GM21723 (cell line): ENCODE measurements around the gene F8.
A peak's percentile ranks its signal among the peaks of the same experiment; 100 is the strongest.
"Not testable (repeated sequence)": the region's sequence is repeated elsewhere in the genome, so short reads cannot be mapped to it uniquely, and the experiment has no call there.

Source experiments
- ATAC-seq: cut with Tn5 transposase; IDR thresholded peaks from one replicate; pipeline ENCODE4 v1.9.1; 2021; ENCODE audit warnings: mild to moderate bottlenecking, moderate library complexity; ENCODE audit not compliant: unreplicated experiment

Gene F8

DNA sequence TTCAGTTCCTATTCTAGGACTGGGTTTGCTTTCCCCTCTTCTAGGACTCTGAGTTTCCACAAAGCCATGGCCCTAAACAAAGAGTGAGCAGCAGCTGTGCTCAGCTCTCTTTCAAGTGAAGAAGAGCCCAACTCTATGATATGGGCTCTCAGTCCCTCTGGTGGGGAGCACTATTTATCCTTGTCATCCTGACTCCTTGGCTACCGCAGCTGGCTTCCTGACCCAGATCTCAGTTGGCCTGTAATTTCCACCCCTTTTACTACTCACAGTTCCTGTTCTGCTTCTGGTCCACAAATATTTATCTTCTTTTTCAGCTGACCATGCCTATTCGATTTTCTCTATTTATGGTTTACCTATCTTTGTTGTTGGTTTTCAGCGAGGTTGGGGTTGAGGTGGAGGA is 33.8 kb downstream of the F8 start:
- ATAC-seq = no peak

DNA sequence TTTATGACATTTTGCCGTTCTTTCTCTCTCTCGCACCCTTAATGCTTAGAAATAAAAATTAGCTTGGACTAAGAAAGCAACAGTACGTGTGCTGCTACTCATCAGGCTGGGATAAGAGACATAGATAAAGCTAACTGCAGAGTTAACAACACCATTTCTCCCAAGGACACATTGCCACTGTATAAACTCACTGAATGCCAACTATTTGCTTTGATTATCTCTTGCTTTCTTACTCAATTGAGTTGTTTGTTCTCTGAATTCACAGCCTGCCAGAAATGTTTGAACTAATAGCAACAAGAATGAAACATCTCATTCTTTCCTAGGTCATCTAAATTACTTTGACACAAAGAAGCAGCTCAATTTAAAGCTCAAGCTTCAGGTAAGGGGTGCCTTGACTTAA is 34.6 kb downstream of the F8 start:
- ATAC-seq = no peak

DNA sequence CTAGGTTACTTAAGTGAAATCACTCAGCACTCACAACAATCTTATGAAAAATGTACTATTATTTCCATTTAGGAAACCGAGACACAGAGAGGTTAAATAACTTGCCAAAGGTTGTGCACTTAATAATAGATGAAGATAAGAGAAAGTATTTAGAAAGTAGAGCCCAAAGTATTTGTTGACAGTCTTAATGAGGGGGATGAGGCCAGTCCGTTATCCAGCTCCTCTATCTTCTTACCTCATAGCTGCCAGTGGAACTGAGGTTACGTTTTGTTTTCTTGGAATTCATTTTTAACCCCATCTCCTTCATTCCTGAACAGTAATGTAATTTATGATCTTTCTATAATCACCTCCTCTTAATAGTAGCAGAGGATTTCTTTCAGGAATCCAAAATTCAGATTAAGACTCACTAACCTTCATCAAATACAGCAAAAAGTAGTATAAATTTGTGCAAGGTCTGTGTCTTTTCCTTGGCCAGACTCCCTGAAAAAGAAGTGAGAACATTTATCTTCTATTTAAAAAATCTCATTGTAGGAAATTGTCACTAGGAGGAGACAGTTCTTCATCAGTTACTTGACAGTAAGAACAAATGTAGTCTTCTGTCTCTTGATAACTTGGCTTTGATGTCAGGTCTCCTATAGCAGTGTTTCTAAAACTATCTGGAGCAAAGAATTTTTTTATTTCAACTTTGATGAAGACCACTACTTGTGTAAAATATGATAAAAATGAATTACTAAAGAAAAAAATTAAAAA is 35.5 kb downstream of the F8 start:
- no peak for ATAC-seq

DNA sequence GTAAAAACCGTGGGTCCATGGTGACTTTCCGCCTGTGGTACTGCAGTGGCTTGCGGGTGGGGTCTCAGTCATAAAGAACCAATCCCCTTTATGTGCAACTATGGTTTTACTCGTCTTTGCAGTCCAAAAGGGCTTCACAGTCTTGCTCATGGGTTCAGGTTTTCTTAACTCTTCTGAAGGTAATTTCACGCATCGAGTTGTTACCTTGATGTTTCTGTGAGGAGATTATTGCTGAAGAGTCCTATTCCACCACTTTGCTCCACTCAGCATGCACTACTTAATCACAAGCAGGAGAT is 41.5 kb downstream of the F8 start:
- no peak for ATAC-seq

DNA sequence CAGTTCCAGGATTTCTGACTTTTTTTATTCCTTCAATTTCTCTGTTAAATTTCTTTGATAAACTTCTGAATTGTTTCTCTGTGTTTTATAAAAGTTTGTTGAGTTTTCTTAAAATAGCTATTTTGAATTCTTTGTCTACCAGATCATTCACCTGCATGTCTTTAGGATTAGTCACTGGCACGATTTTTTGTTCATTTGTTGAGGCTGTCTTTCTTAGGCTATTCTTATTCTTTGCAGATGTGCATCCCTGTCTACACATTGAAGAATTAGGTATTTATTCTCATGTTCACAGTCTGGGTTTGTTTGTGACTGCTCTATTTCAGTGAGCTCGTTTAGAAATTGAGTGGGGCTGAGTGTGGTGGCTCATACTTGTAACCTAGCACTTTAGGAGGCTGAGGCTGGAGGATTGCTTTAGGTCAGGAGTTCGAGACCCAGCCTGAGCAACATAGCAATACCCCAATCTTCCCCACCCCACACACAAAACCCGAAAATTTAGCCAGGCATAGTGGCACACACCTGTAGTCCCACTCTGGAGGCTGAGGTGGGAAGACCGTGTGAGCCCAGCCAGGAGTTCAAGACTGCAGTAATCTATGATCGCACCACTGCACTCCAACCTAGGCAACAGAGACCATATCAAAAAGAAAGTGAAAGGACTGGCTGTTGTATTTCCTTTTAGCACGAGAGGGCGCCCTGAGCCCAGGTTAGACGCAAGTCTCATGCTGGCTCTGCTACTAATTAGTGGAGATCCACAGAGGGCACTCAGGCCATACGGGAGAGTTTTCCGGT is 42.0 kb downstream of the F8 start:
- ATAC-seq = peak; percentile 99

DNA sequence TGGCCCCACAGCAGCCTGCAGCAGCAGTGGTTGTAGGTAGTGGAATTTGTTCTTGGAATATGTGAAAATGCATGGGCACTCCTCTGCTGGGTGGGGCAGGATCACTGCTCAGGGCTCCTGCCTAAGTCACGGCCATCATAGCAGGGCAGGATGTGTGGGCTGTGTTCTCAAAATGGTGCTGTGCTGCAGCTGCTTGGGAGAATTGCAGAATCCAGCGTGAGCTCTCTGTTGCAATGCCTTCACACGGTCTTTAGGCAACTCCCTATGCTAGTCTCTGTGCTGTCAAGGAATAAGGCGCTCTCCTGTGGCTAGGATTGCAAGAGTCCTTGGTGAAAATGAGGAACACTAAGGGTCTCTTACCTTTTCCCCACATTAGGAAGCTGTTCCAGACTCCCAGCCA is 42.9 kb downstream of the F8 start:
- ATAC-seq = no peak

DNA sequence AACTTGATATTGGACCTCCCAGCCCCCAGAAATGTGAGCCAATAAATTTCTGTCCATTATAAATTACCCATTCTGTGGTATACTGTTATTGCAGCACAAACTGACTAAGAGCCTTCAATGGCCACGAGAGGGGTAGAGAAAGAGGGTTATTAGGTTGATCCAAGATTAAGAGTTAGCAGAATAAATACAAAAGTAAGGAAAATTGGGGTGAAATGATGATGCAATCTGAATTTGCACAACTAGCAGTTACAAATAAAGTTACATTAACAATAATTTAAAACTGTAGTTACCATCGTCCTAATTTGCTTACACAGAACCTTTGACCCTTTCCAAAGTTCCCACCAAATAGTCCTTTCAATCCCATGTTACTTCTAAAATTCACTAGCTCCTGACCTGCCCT is 54.2 kb downstream of the F8 start:
- no peak for ATAC-seq

DNA sequence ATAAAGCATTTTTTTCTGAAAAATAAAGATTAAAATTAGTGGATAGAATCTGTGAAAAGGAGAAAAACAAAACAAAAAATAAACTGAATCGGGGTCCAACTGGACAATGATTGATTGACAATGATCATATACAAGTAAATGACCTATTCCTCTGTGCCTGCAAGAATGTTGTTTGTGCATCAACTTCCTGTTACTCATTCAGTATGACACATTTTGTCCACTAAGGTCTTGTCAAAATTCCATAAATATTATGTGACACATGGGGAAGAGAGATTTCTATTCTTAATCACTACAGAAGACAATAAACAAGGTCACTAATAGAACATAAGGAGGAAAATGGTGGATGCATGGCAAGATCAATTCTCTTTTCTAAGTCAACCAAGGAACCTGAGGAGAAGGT is 54.9 kb downstream of the F8 start:
- ATAC-seq = no peak

DNA sequence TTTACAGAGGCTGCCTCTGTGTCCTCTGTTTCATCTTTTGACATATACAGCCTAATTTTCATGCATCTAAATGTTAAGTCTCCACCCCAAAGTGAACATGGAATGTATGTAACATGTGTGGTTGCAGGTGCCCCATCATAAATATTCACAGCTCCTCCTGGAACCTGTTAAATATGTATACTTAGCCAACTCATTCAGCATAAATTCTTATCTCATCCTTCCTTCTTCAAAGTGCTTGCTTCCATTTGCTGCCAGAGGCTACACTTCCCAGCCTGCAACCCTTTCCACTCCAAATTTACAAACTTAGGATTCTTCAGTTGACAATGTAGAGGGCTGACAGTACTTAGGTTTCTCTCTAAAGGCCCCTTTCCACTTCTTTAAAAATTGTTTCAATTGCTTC is 60.6 kb downstream of the F8 start:
- no peak for ATAC-seq

DNA sequence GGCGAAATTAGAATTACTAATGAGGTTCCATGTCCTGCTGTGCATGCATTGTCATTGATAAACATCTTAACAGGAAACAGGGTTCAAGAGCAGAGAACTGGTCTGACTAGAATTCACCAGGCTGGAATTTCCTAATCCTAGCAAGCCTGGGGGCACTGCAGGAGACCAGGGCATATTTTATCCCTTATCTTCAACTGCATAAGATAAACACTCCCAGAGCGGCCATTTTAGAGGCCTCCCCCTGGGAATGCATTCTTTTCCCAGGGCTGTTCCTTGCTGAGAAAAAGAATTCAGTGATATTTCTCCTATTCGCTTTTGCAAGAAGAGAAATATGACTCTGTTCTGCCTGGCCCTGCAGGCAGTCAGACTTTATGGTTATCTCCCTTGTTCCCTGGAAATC is 66.7 kb downstream of the F8 start:
- ATAC-seq = not testable (repeated sequence)

DNA sequence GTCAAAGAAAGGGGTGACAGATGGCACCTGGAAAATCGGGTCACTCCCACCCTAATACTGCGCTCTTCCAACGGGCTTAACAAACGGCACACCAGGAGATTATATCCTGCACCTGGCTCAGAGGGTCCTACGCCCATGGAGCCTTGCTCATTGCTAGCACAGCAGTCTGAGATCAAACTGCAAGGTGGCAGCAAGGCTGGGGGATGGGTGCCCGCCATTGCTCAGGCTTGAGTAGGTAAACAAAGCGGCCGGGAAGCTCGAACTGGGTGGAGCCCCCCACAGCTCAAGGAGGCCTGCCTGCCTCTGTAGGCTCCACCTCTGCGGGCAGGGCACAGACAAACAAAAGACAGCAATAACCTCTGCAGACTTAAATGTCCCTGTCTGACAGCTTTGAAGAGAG is 83.3 kb downstream of the F8 start:
- not testable (repeated sequence) for ATAC-seq

DNA sequence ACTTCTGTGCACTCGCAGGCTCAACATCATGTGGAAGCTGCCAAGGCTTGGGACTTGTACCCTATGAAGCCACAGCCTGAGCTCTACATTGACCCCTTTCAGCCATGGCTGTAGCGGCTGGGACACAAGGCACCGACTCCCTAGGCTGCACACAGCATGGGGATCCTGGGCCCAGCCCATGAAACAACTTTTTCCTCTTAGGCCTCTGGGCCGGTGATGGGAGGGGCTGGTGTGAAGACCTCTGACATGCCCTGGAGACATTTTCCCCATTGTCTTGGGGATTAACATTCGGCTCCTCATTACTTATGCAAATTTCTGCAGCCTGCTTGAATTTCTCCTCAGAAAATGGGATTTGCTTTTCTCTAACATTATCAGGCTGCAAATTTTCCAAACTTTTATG is 97.8 kb downstream of the F8 start:
- not testable (repeated sequence) for ATAC-seq

DNA sequence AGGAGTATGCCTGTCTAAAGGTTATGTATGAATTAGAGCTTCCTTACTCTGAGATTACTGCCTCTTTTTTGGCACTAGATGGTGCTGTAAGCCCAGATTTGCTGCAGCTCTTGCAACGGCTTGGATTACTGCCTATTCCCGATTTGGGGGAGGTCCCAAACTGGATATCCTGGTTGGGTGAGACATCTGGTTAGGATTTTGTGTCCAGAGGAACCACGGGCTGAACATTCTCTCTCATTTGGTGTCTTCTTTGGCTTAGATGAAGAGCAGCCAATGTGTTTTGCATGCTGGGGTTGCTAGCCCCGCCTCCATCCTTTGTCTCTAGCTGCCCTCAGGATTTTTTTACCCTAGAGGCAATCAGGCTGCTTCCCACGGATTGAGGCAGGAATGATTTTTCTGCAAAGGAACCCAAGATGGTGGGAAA is 104.5 kb downstream of the F8 start:
- peak; percentile 83 for ATAC-seq

DNA sequence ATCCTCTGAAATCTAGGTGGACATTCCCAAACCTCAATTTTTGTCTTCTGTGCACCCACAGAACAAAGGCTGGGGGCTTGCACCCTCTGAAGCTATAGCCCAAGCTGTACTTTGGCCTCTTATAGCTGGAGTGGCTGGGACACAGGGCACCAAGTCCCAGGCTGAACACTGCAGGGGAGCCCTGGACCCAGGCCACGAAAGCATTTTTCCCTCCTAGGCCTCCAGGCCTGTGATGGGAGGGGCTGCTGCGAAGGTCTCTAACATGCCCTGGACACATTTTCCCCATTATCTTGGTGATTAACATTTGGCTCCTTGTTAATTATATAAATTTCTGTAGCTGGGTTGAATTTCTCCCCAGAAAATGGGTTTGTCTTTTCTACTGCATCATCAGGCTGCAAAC is 108.5 kb downstream of the F8 start:
- no peak for ATAC-seq

DNA sequence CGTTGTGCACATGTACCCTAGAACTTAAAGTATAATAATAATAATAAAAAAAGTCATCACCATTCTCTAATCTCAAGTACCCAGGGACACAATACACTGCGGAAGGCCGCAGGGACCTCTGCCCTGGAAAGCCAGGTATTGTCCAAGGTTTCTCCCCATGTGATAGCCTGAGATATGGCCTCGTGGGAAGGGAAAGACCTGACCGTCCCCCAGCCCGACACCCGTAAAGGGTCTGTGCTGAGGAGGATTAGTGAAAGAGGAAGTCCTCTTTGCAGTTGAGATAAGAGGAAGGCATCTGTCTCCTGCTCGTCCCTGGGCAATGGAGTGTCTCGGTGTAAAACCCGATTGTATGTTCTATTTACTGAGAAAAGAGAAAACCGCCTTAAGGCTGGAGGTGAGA is 112.0 kb downstream of the F8 start:
- ATAC-seq = not testable (repeated sequence)

DNA sequence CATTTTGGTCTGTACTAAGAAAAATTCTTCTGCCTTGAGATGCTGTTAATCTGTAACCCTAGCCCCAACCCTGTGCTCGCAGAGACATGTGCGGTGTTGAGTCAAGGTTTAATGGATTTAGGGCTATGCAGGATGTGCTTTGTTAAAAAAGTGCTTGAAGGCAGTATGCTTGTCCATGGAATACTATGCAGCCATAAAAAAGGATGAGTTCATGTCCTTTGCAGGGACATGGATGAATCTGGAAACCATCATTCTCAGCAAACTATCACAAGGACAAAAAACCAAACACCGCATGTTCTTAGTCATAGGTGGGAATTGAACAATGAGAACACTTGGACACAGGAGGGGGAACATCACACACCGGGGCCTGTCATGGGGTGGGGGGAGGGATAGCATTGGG is 112.5 kb downstream of the F8 start:
- not testable (repeated sequence) for ATAC-seq

DNA sequence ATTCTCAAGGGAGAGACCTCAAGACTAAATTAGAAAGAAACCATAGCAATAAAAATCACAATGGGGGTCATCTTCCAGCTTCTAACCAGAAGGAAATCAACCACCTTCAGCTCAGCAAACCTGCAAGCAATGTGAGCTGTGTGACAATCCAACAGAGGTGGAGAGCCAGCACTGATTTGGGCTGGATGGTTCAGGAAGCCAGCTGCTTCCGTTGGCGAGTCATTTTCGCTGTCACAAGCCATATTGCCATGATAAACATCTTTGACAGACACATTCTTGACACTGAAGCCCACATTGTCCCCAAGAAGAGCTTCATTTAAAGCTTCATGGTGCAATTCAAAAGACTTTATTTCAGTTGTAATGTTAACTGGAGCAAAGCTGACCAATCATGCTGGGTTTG is 113.7 kb downstream of the F8 start:
- no peak for ATAC-seq

DNA sequence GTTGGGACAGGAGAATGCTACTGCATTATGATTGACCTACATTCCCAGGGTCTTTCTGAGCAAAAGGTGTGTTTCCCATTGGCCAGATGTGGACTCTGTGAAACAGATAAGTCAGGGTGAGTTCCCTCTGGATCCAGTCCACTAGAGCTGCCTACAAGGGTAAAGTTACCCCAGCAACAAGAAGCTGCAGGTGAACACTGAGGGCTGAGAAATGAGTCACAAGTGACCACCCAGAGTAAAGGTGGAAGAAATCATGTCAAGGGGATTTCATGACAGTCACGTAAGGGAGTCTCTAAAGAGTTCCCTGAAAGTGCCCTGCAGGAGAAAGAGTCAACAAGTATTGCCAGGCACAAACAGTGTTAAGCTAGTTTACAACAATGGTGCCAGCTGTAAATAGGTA is 120.1 kb downstream of the F8 start:
- no peak for ATAC-seq

DNA sequence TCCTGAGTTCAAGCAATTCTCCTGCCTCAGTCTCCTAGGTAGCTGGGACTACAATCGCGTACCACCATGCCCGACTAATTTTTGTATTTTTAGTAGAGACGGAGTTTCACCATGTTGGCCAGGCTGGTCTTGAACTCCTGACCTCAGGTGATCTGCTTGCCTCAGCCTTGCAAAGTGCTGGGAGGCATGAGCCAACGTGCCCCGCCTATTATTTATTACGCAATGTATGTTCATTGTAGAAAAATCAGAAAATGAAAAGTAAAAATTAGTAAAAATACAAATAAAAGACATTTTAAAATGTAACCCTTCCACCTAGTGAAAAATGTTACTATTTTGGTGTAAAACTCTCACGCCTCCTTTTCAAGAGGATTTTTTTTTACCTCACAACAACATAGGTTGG is 122.2 kb downstream of the F8 start:
- no peak for ATAC-seq

DNA sequence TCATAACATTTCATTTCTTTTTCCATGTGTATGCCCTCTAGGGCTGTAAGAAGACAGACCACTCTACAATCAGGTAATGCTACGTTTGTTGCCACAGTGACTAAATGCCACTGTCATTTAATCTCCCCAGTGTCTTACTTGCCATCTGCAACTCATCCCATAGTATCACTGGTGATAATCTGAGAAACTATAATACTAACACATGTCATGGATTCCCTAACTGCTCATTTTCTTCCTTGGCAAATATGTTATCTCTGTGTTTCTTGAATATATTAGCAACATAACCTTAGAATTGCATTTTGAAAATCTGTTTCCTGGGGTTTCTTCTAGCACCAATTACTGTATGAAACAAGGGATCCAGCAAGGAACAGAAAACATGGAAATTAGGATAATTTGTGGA is 130.2 kb downstream of the F8 start:
- no peak for ATAC-seq

DNA sequence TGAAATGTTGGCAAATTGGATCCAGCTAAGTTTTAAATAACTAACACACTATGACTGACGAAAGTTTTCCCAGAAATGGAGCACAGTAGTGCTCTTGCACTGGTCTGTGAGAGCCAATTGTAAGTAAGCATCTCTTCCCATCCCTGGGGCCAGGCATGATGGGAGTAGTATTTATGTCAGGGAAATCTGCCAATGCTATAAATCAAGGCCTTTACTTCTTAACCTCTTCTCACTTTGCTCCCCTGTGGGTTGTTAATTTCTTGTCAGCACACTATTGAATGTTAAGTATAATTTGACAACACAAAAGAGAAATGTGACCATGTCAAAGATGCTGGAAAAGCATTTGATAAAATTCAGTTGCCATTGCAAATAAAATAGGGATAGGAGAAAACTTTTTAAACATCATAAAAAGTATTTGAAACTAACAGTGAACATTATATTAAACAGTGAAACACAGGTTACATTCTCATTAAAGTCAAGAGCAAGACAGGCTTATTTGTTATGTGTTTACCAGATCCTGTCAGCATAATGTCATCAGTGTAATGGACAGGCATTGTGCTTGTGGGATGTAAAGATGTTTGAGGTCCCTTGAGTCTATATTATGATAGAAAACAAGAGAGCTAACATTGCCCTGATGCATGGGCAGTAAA is 131.4 kb downstream of the F8 start:
- ATAC-seq = no peak

DNA sequence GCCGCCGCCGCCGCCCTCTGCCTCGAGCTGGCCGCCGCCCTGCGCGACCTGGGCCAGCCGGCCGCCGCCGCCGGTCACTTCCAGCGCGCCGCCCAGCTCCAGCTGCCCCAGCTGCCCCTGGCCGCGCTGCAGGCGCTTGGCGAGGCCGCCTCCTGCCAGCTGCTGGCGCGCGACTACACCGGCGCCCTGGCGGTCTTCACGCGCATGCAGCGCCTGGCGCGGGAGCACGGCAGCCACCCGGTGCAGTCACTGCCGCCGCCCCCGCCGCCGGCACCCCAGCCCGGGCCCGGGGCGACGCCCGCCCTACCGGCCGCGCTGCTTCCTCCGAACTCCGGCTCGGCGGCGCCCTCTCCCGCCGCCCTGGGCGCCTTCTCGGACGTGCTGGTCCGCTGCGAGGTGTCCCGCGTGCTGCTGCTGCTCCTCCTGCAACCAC is 135.7 kb downstream of the F8 start:
- peak; percentile 61 for ATAC-seq
